ENCODE measurements around the gene ZNF737.
"Not testable (repeated sequence)": the region's sequence is repeated elsewhere in the genome, so short reads cannot be mapped to it uniquely, and the experiment has no call there.

DNA sequence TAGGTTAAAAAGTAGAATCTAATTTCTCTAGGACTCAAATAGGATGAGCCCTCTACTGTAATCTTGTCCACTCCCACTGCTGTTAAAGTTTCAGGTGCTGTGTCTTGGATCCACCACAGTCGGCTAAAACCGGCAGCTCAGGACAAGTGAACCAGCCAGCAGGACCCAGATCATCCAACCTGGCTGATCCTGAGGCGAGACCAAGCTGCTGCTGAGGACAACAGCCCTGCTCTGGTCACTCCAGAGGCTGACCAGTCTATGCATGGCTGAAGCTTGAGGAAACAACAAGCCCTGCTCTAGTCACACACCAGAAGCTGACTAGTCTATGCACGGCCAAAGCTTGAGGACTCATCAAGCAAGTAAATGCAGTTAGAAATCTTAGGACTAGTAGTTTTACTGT, 49.4 kb upstream of the ZNF737 start:
- TF ChIP-seq, protein P1, sequence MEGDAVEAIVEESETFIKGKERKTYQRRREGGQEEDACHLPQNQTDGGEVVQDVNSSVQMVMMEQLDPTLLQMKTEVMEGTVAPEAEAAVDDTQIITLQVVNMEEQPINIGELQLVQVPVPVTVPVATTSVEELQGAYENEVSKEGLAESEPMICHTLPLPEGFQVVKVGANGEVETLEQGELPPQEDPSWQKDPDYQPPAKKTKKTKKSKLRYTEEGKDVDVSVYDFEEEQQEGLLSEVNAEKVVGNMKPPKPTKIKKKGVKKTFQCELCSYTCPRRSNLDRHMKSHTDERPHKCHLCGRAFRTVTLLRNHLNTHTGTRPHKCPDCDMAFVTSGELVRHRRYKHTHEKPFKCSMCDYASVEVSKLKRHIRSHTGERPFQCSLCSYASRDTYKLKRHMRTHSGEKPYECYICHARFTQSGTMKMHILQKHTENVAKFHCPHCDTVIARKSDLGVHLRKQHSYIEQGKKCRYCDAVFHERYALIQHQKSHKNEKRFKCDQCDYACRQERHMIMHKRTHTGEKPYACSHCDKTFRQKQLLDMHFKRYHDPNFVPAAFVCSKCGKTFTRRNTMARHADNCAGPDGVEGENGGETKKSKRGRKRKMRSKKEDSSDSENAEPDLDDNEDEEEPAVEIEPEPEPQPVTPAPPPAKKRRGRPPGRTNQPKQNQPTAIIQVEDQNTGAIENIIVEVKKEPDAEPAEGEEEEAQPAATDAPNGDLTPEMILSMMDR (IDR thresholded peaks at IDR 0.05) = not testable (repeated sequence)
- not testable (repeated sequence) for TF ChIP-seq STAT6 (CRISPR knock-in tag; conservative IDR thresholded peaks at IDR 0.05; ENCODE audit: low read depth); PREB (CRISPR knock-in tag; IDR thresholded peaks at IDR 0.05; ENCODE audit: borderline replicate concordance); ARID4B (CRISPR knock-in tag; IDR thresholded peaks at IDR 0.05; ENCODE audit: borderline replicate concordance); NR2C2 (CRISPR knock-in tag; IDR thresholded peaks at IDR 0.05); MYBL2 (CRISPR knock-in tag; IDR thresholded peaks at IDR 0.05); USF2 (CRISPR knock-in tag; IDR thresholded peaks at IDR 0.05); NFE2L1 (CRISPR knock-in tag; IDR thresholded peaks at IDR 0.05)

All from WTC11 (cell line).